MM.1S (cell line): ENCODE measurements around the gene TMEM14A.

ENCODE experiments used
- DNase-seq: peaks from one replicate; pipeline ENCODE4 v3.0.0-alpha.2; 2015
- H2AFZ ChIP-seq: fragments of 300-600 bp; sonication (generic); 2 replicates; pipeline ENCODE4 v1.6.0; 2016; ENCODE audit warnings: antibody characterized with exemption, low read length
- H3F3A ChIP-seq: fragments of 300-600 bp; sonication (generic); 2 replicates; pipeline ENCODE4 v1.6.1; 2016; ENCODE audit warnings: mild to moderate bottlenecking, antibody characterized with exemption, low read length, moderate library complexity, mixed read lengths; ENCODE audit not compliant: insufficient read depth
- H3K27ac ChIP-seq: fragments of 300-600 bp; sonication (generic); 2 replicates; pipeline ENCODE4 v1.5.1; 2016; ENCODE audit warnings: mild to moderate bottlenecking, low read length
- H3K27me3 ChIP-seq: fragments of 300-600 bp; sonication (generic); replicated peaks from 2 replicates; pipeline ENCODE4 v1.6.0; 2016; ENCODE audit warnings: low read length; ENCODE audit not compliant: insufficient read depth
- H3K36me3 ChIP-seq: fragments of 300-600 bp; sonication (generic); replicated peaks from 2 replicates; pipeline ENCODE4 v1.6.1; 2016; ENCODE audit warnings: mild to moderate bottlenecking, low read length, mixed read lengths; ENCODE audit not compliant: insufficient read depth
- H3K4me1 ChIP-seq: fragments of 300-600 bp; sonication (generic); 2 replicates; pipeline ENCODE4 v1.6.1; 2016; ENCODE audit warnings: low read length, mixed read lengths
- H3K4me2 ChIP-seq: fragments of 300-600 bp; sonication (generic); 2 replicates; pipeline ENCODE4 v1.6.0; 2016; ENCODE audit warnings: low read depth, low read length
- H3K4me3 ChIP-seq: fragments of 300-600 bp; sonication (generic); 2 replicates; pipeline ENCODE4 v1.5.1; 2016; ENCODE audit warnings: low read length, mixed read lengths
- H3K79me2 ChIP-seq: fragments of 300-600 bp; sonication (generic); 2 replicates; pipeline ENCODE4 v1.6.1; 2016; ENCODE audit warnings: mixed run types, low read length, mixed read lengths
- H3K9ac ChIP-seq: fragments of 300-600 bp; sonication (generic); 2 replicates; pipeline ENCODE4 v1.6.1; 2016; ENCODE audit warnings: low read length, mixed read lengths
- H3K9me2 ChIP-seq: fragments of 300-600 bp; sonication (generic); replicated peaks from 2 replicates; pipeline ENCODE4 v1.6.1; 2016; ENCODE audit warnings: mild to moderate bottlenecking, low read length, mixed read lengths; ENCODE audit not compliant: insufficient read depth
- H3K9me3 ChIP-seq: fragments of 300-600 bp; sonication (generic); replicated peaks from 2 replicates; pipeline ENCODE4 v1.6.1; 2016; ENCODE audit warnings: mild to moderate bottlenecking, low read length, mixed read lengths; ENCODE audit not compliant: insufficient read depth
- H4K20me1 ChIP-seq: fragments of 300-600 bp; sonication (generic); 2 replicates; pipeline ENCODE4 v1.6.1; 2016; ENCODE audit warnings: mild to moderate bottlenecking, low read length, moderate library complexity, mixed read lengths; ENCODE audit not compliant: insufficient read depth
- CTCF ChIP-seq: fragments of 300-600 bp; sonication (generic); IDR thresholded peaks from 2 replicates; pipeline ENCODE4 v1.5.1; 2016; ENCODE audit warnings: antibody characterized with exemption, low read length, mixed read lengths
- EZH2 ChIP-seq: fragments of 300-600 bp; sonication (generic); optimal IDR thresholded peaks from 2 replicates; pipeline ENCODE3; 2017; ENCODE audit warnings: low read depth, mild to moderate bottlenecking, antibody characterized with exemption, low read length, mixed read lengths
- EZH2phosphoT487 ChIP-seq: fragments of 300-600 bp; sonication (generic); IDR thresholded peaks from 2 replicates; pipeline ENCODE4 v1.6.1; 2018; ENCODE audit warnings: antibody characterized with exemption, low read length

TMEM14A gene

GRCh38 chr6:52632011-52632410 is 38.9 kb upstream of the TMEM14A start:
- H4K20me1 ChIP-seq, result no peaks in the 10 kb centered on the region
- no peak overlapping the region for H3K9ac ChIP-seq
- no peak for DNase-seq
- no peak overlapping the region for H3K4me3 ChIP-seq
- no peaks in the 10 kb centered on the region for H3F3A ChIP-seq
- no peak for TF ChIP-seq CTCF
- TF ChIP-seq EZH2phosphoT487, result no peak
- no peaks in the 10 kb centered on the region for H3K27me3 ChIP-seq
- no peaks in the 10 kb centered on the region for H3K9me3 ChIP-seq
- H2AFZ ChIP-seq, result no peak overlapping the region
- H3K36me3 ChIP-seq, result no peaks in the 10 kb centered on the region
- no peaks in the 10 kb centered on the region for H3K9me2 ChIP-seq
- H3K4me1 ChIP-seq, result no peaks in the 10 kb centered on the region
- H3K79me2 ChIP-seq, result no peaks in the 10 kb centered on the region
- H3K4me2 ChIP-seq, result no peak overlapping the region
- H3K27ac ChIP-seq, result no peak overlapping the region

- Histone ChIP-seq H3K4me3 (no peak overlapping the region), H3K36me3 (no peaks in the 10 kb centered on the region), H3K27me3 (no peaks in the 10 kb centered on the region), H3K4me2 (no peak overlapping the region), H3F3A (no peaks in the 10 kb centered on the region), H2AFZ (no peak overlapping the region), H3K9ac (no peak overlapping the region), H3K9me2 (no peaks in the 10 kb centered on the region), H3K79me2 (no peaks in the 10 kb centered on the region), H3K27ac (no peak overlapping the region), H3K4me1 (no peaks in the 10 kb centered on the region), H3K9me3 (no peaks in the 10 kb centered on the region), H4K20me1 (no peaks in the 10 kb centered on the region)
- no peak for DNase-seq
- TF ChIP-seq CTCF (no peak), EZH2 (no peak), EZH2phosphoT487 (no peak)
Observed at GRCh38 chr6:52634211-52634610, 36.7 kb upstream of the TMEM14A start.

- TF ChIP-seq CTCF (no peak), EZH2phosphoT487 (no peak), EZH2 (no peak)
- H3K9me3 ChIP-seq, result no peaks in the 10 kb centered on the region
- no peak for DNase-seq
- H3F3A ChIP-seq, result no peaks in the 10 kb centered on the region
- H3K4me3 ChIP-seq, result no peak overlapping the region
- H3K4me2 ChIP-seq, result no peak overlapping the region
- H3K79me2 ChIP-seq, result no peaks in the 10 kb centered on the region
- no peaks in the 10 kb centered on the region for H3K36me3 ChIP-seq
- H3K9ac ChIP-seq, result no peak overlapping the region
- no peaks in the 10 kb centered on the region for H4K20me1 ChIP-seq
- no peaks in the 10 kb centered on the region for H3K27me3 ChIP-seq
- H3K9me2 ChIP-seq, result no peaks in the 10 kb centered on the region
- H3K27ac ChIP-seq, result no peak overlapping the region
- no peaks in the 10 kb centered on the region for H3K4me1 ChIP-seq
- H2AFZ ChIP-seq, result no peak overlapping the region
Observed at GRCh38 chr6:52635049-52635577, 35.8 kb upstream of the TMEM14A start.
